ENCODE data around the gene RNF144A.

Gene RNF144A

GRCh38 chr2:7083580-7084509, 166.6 kb downstream of the RNF144A start:
- peak; percentile 37 for DNase-seq (ENCODE audit: low read depth, low spot score)

- DNase-seq (ENCODE audit: low read depth, low spot score) = no peak
Measured at GRCh38 chr2:7084601-7085000, 167.4 kb downstream of the RNF144A start.

GRCh38 chr2:7089284-7089683, 172.1 kb downstream of the RNF144A start:
- no peak for DNase-seq (ENCODE audit: low read depth, low spot score)

GRCh38 chr2:7089898-7090510, 172.8 kb downstream of the RNF144A start:
- DNase-seq (ENCODE audit: low read depth, low spot score) = no peak

- DNase-seq (ENCODE audit: low read depth, low spot score) = no peak
Measured at GRCh38 chr2:7093376-7093775, 176.2 kb downstream of the RNF144A start.

Measured in astrocyte of the hippocampus (primary cell).